H1 (cell line): ENCODE data around the gene TMEM271. TPM values are rescaled to one million over a fixed set of nuclear protein-coding genes. Genes with fewer than 3 reads are reported as not detected.

Experiments used
- CEBPB ChIP-seq: IDR thresholded peaks from 2 replicates; pipeline ENCODE4 v1.6.1; 2012; ENCODE audit warnings: low read depth, low read length
- CHD1 ChIP-seq: IDR thresholded peaks from 2 replicates; pipeline ENCODE4 v1.6.1; 2012; ENCODE audit warnings: low read depth, low read length, improper control_type of control experiment
- CHD7 ChIP-seq: fragments of 300-600 bp; sonication (generic); IDR thresholded peaks from 2 replicates; pipeline ENCODE4 v1.7.1; 2012; ENCODE audit warnings: low read length, moderate library complexity, mild to moderate bottlenecking, inconsistent platforms; ENCODE audit not compliant: insufficient replicate concordance
- EZH2 ChIP-seq: fragments of 200-600 bp; sonication (generic); IDR thresholded peaks from 2 replicates; pipeline ENCODE4 v1.7.1; 2012; ENCODE audit warnings: low read depth, mild to moderate bottlenecking, moderate library complexity, low read length, inconsistent platforms; ENCODE audit not compliant: severe bottlenecking
- GTF2F1 ChIP-seq: IDR thresholded peaks from 2 replicates; pipeline ENCODE4 v1.6.1; 2012; ENCODE audit warnings: low read depth, low read length, improper control_type of control experiment, borderline replicate concordance
- KDM5A ChIP-seq: fragments of 200-600 bp; IDR thresholded peaks from 2 replicates; pipeline ENCODE4 v1.7.1; 2012; ENCODE audit warnings: mild to moderate bottlenecking, low read length, inconsistent platforms, mixed read lengths
- POLR2AphosphoS5 ChIP-seq: IDR thresholded peaks from 2 replicates; pipeline ENCODE4 v1.6.1; 2011; ENCODE audit warnings: low read depth, low read length
- RBBP5 ChIP-seq: IDR thresholded peaks from 2 replicates; pipeline ENCODE4 v1.7.1; 2012; ENCODE audit warnings: low read depth, mild to moderate bottlenecking, inconsistent platforms, low read length, moderate library complexity, borderline replicate concordance
- RNF2 ChIP-seq: fragments of 200-900, 300-1000 bp; sonication (generic); IDR thresholded peaks from 2 replicates; pipeline ENCODE4 v1.7.1; 2016; ENCODE audit warnings: borderline replicate concordance, low read depth, mild to moderate bottlenecking, antibody characterized with exemption, low read length; ENCODE audit not compliant: poor library complexity, severe bottlenecking; ENCODE audit errors: missing control alignments
- SP2 ChIP-seq: IDR thresholded peaks from 2 replicates; pipeline ENCODE4 v1.6.1; 2012; ENCODE audit warnings: mild to moderate bottlenecking, low read length, inconsistent platforms
- SRF ChIP-seq: IDR thresholded peaks from 2 replicates; pipeline ENCODE4 v1.6.1; 2011; ENCODE audit warnings: mild to moderate bottlenecking, low read depth, low read length, moderate library complexity
- ZNF274 ChIP-seq: IDR thresholded peaks from 2 replicates; pipeline ENCODE4 v1.7.0; 2012; ENCODE audit warnings: low read length, borderline replicate concordance; ENCODE audit errors: extremely low read depth
- polyA plus RNA-seq, 7 experiments: library from polyadenylated mRNA; depleted of rRNA in 3 of 7; stranded (reverse) in 5 of 7; unstranded in 2 of 7; fragments of >200 nt in 5 of 7; fragments of 200-250 nt in 2 of 7; gene quantifications; 1 replicate in 5 of 7; 2 replicates in 1 of 7; 4 replicates in 1 of 7; pipeline versions ENCODE4 v1.2.1 to v1.2.3, GENCODE V29; 2011 to 2013; ENCODE audit warnings: missing spikeins in 2 of 7, mixed read lengths in 2 of 7
- total RNA-seq: library from RNA; stranded (reverse); fragmentation: NEBNext Ultra II Directional; extraction: Animal tissue kit (Norgen Biotek cat#: 25700); gene quantifications from 2 replicates; pipeline ENCODE4 v1.2.1, GENCODE V29; 2021

The TMEM271 gene
- total and polyA plus RNA-seq, 2 of the 8 experiments (the other 6 are each of a cell fraction or from before 2014, with no cell fraction given): 0.08 to 0.35 TPM

DNA sequence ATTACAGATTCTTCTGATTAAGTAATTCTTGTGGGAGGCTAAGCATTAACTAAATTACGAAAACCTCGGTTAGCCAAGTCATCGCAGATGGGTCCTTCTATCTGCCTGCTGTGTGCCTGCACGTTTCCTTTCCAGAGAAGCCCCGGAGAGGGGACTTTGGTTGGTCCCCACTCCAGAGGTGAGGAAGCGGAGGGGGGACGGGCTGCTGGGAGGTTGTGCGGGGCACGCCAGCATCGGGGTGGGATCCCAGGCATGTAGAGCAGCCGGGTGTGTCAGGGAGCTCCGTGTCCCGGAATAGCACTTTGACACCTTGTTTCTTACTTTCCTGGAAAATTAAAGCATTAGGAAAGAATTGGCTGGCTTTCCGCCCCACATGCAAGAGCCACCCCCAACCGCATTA lies 50.4 kb downstream of the TMEM271 start (continued):
- TF ChIP-seq CHD7 (no peak), SP2 (no peak), ZNF274 (no peak), EZH2 (no peak), SRF (no peak), POLR2AphosphoS5 (no peak), RNF2 (no peak), CEBPB (no peak), RBBP5 (no peak), KDM5A (no peak), CHD1 (no peak), GTF2F1 (no peak)
